ENCODE results near the gene F5. TPM values are rescaled to one million over a fixed set of nuclear protein-coding genes. Genes with fewer than 3 reads are reported as not detected.

F5 gene
- total RNA-seq, 1 donor from 2014 or later: not detected

GRCh38 chr1:169484101-169484500 lies 102.2 kb downstream of the F5 start:
- no peak for DNase-seq (ENCODE audit: extremely low read depth, low read depth, low spot score)

GRCh38 chr1:169483500-169483966 lies 102.7 kb downstream of the F5 start:
- no peak for DNase-seq (ENCODE audit: extremely low read depth, low read depth, low spot score)

- no peak for DNase-seq (ENCODE audit: extremely low read depth, low read depth, low spot score)
Observed at GRCh38 chr1:169479363-169480066, 106.8 kb downstream of the F5 start.

GRCh38 chr1:169478094-169478672 lies 108.1 kb downstream of the F5 start:
- DNase-seq (ENCODE audit: extremely low read depth, low read depth, low spot score): no peak

GRCh38 chr1:169475806-169476387 lies 110.4 kb downstream of the F5 start:
- DNase-seq (ENCODE audit: extremely low read depth, low read depth, low spot score): no peak

- DNase-seq (ENCODE audit: extremely low read depth, low read depth, low spot score): no peak
Observed at GRCh38 chr1:169474302-169474995, 111.8 kb downstream of the F5 start.

GRCh38 chr1:169473347-169473746 lies 112.9 kb downstream of the F5 start:
- no peak for DNase-seq (ENCODE audit: extremely low read depth, low read depth, low spot score)

- DNase-seq (ENCODE audit: extremely low read depth, low read depth, low spot score): no peak
Observed at GRCh38 chr1:169472738-169473137, 113.5 kb downstream of the F5 start.

- DNase-seq (ENCODE audit: extremely low read depth, low read depth, low spot score): no peak
Observed at GRCh38 chr1:169468982-169469381, 117.3 kb downstream of the F5 start.

- no peak for DNase-seq (ENCODE audit: extremely low read depth, low read depth, low spot score)
Observed at GRCh38 chr1:169466259-169467230, 119.7 kb downstream of the F5 start.

- DNase-seq (ENCODE audit: extremely low read depth, low read depth, low spot score): no peak
Observed at GRCh38 chr1:169465281-169465680, 121.0 kb downstream of the F5 start.

Other genes with a start within 250 kb of the F5 start
- 12.4 and 32.6 TPM in 2 replicates for gene NME7, start 218.7 kb downstream of the F5 start, total RNA-seq
- 16.8 and 21.8 TPM in 2 replicates for gene BLZF1, start 218.3 kb downstream of the F5 start, total RNA-seq
- gene CCDC181, start 159.0 kb downstream of the F5 start, total RNA-seq: 0.41 and 0.58 TPM in 2 replicates
- 4.0 and 4.5 TPM in 2 replicates for gene SLC19A2, start 100.5 kb downstream of the F5 start, total RNA-seq
- gene SELP, start 43.6 kb upstream of the F5 start, total RNA-seq: 15.4 and 27.7 TPM in 2 replicates
- 0.05 and 0.88 TPM in 2 replicates for gene SELL, start 125.1 kb upstream of the F5 start, total RNA-seq
- 5.7 and 52.6 TPM in 2 replicates for gene SELE, start 147.6 kb upstream of the F5 start, total RNA-seq
- 3.1 and 4.3 TPM in 2 replicates for gene METTL18, start 208.4 kb upstream of the F5 start, total RNA-seq

All from glomerular endothelial cell (primary cell).